OCI-LY1 (cell line): ENCODE measurements around the gene SULF2.

Experiments
- H2AFZ ChIP-seq: fragments of 200-600 bp; sonication (generic), shearing (Covaris generic); 2 replicates; pipeline ENCODE4 v1.6.0; 2014; ENCODE audit warnings: antibody characterized with exemption, mild to moderate bottlenecking, low read length
- H3F3A ChIP-seq: fragments of 200-600 bp; sonication (generic), shearing (Covaris generic); 2 replicates; pipeline ENCODE4 v1.6.0; 2014; ENCODE audit warnings: mild to moderate bottlenecking, antibody characterized with exemption, low read length, moderate library complexity; ENCODE audit not compliant: insufficient read depth
- H3K27ac ChIP-seq: fragments of 200-600 bp; sonication (generic); 2 replicates; pipeline ENCODE4 v1.5.1; 2014; ENCODE audit warnings: low read length, mixed run types, mild to moderate bottlenecking, low read depth; ENCODE audit not compliant: poor library complexity, severe bottlenecking
- H3K27me3 ChIP-seq: fragments of 200-600 bp; sonication (generic); 2 replicates; pipeline ENCODE4 v1.6.0; 2014; ENCODE audit warnings: antibody characterized with exemption, mild to moderate bottlenecking, low read length, moderate library complexity; ENCODE audit not compliant: insufficient read depth
- H3K36me3 ChIP-seq: fragments of 200-600 bp; sonication (generic); 2 replicates; pipeline ENCODE4 v1.6.1; 2014; ENCODE audit warnings: mild to moderate bottlenecking, antibody characterized with exemption, low read length, moderate library complexity, mixed read lengths; ENCODE audit not compliant: insufficient read depth
- H3K4me1 ChIP-seq: fragments of 200-600 bp; sonication (generic); 2 replicates; pipeline ENCODE4 v1.5.1; 2014; ENCODE audit warnings: mild to moderate bottlenecking, low read length, moderate library complexity; ENCODE audit not compliant: insufficient read depth, severe bottlenecking
- H3K4me2 ChIP-seq: fragments of 200-600 bp; sonication (generic), shearing (Covaris generic); 2 replicates; pipeline ENCODE4 v1.6.1; 2014; ENCODE audit warnings: low read length
- H3K4me3 ChIP-seq: fragments of 200-600 bp; sonication (generic); 2 replicates; pipeline ENCODE4 v1.5.1; 2014; ENCODE audit warnings: low read length, low read depth, mild to moderate bottlenecking, mixed read lengths; ENCODE audit not compliant: poor library complexity, severe bottlenecking
- H3K79me2 ChIP-seq: fragments of 200-600 bp; shearing (Covaris generic); 2 replicates; pipeline ENCODE4 v1.6.1; 2016; ENCODE audit warnings: mixed run types, low read length, mixed read lengths; ENCODE audit not compliant: insufficient read depth
- H3K9ac ChIP-seq: fragments of 200-600 bp; sonication (generic), shearing (Covaris generic); 2 replicates; pipeline ENCODE4 v1.6.1; 2014; ENCODE audit warnings: mild to moderate bottlenecking, low read length, mixed read lengths
- H3K9me2 ChIP-seq: fragments of 200-600 bp; sonication (generic), shearing (Covaris generic); 2 replicates; pipeline ENCODE4 v1.6.1; 2014; ENCODE audit warnings: low read depth, mild to moderate bottlenecking, low read length, mixed read lengths
- H3K9me3 ChIP-seq: fragments of 200-600 bp; shearing (Covaris generic); 2 replicates; pipeline ENCODE4 v1.6.1; 2014; ENCODE audit warnings: low read length, mixed read lengths
- H4K20me1 ChIP-seq: fragments of 200-600 bp; sonication (generic), shearing (Covaris generic); 2 replicates; pipeline ENCODE4 v1.6.0; 2016; ENCODE audit warnings: mild to moderate bottlenecking, low read length; ENCODE audit not compliant: insufficient read depth
- EZH2 ChIP-seq: fragments of 200-600 bp; sonication (generic), shearing (Covaris generic); IDR thresholded peaks from 2 replicates; pipeline ENCODE4 v1.8.0; 2017; ENCODE audit warnings: borderline replicate concordance, mixed run types, mild to moderate bottlenecking, antibody characterized with exemption, low read length, moderate library complexity, mixed read lengths
- TF ChIP-seq, protein P1 (sequence below): fragments of 200-600 bp; sonication (generic), shearing (Covaris generic); IDR thresholded peaks from 2 replicates; pipeline ENCODE4 v1.5.1; 2017; ENCODE audit warnings: mild to moderate bottlenecking, antibody characterized with exemption, low read length, moderate library complexity, mixed read lengths

Gene SULF2

DNA sequence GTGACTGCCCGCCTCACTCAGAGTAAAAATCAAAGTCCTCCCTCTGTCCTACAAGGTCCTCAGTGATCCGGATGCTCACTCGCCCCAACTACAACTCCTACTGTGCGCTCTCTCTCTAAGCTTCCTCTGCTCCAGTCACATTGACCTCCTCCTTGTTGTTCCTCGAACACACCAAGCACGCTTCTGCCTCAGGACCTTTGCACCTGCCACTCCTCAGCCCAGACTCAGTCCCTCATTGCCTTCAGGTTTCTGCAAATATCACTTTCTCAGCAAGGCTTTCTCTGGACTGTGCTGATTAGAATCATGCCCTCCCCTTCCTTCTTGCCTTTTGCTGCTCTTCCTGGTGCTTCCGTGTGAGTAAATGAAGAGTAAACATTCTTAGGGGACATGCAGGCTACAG lies 41.6 kb downstream of the SULF2 start:
- Histone ChIP-seq H3F3A (no peaks in the 10 kb centered on the region), H3K36me3 (no peaks in the 10 kb centered on the region), H3K4me1 (no peaks in the 10 kb centered on the region), H3K27ac (no peak overlapping the region), H3K4me3 (no peak overlapping the region), H3K4me2 (no peak overlapping the region), H3K9me3 (no peaks in the 10 kb centered on the region), H3K9me2 (no peaks in the 10 kb centered on the region), H3K9ac (no peak overlapping the region), H3K79me2 (no peaks in the 10 kb centered on the region), H3K27me3 (no peaks in the 10 kb centered on the region), H2AFZ (no peak overlapping the region), H4K20me1 (no peaks in the 10 kb centered on the region)
- no peak for TF ChIP-seq EZH2
- TF ChIP-seq, protein P1, sequence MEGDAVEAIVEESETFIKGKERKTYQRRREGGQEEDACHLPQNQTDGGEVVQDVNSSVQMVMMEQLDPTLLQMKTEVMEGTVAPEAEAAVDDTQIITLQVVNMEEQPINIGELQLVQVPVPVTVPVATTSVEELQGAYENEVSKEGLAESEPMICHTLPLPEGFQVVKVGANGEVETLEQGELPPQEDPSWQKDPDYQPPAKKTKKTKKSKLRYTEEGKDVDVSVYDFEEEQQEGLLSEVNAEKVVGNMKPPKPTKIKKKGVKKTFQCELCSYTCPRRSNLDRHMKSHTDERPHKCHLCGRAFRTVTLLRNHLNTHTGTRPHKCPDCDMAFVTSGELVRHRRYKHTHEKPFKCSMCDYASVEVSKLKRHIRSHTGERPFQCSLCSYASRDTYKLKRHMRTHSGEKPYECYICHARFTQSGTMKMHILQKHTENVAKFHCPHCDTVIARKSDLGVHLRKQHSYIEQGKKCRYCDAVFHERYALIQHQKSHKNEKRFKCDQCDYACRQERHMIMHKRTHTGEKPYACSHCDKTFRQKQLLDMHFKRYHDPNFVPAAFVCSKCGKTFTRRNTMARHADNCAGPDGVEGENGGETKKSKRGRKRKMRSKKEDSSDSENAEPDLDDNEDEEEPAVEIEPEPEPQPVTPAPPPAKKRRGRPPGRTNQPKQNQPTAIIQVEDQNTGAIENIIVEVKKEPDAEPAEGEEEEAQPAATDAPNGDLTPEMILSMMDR: no peak

DNA sequence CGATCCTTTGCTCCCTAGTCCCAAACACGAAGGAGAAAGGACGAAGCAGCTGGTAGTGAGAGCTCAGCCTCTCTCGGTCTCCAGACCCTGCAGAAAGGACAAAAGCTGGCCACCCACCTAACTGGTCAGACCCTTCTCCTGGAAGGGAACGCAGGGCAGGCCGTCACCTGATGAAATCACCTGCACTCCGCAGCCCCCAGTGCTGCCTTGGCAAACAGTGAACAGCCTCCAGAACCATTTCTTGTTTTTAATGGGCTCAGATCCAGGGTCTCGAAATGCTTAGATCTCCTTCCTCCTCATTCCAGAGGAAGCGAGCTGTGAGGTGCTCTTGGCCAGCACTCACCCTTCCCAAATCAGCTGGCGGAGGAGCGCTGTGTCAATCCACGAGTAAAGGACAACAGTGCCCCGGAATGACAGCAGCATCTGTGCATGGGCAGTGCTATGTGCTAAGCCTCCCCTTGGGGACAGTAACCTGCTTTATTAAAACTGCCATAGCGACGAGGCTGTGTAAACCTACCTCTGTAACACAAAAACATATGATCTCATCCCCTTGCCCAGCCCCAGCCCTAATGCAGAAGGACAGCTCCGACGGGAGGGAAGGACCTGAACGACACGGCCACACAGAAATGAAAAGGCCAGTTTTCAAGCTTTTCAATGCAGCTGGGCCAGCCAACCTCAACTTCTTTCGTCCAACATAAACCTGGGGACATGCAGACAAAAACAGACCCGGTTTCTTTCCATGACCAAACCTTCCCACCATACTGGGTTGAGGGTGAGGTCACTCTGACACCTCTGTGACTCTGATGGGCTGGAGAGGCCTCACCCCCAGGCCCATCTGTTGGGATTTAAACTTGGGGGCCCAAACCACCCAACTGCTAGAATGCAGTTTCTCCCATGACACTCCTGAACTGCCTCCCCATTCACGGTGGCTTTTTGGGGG lies 43.3 kb downstream of the SULF2 start:
- H3K4me3 ChIP-seq: no peak overlapping the region
- H3K27ac ChIP-seq: no peak overlapping the region
- H3K79me2 ChIP-seq: no peaks in the 10 kb centered on the region
- no peak overlapping the region for H3K9ac ChIP-seq
- H4K20me1 ChIP-seq: no peaks in the 10 kb centered on the region
- TF ChIP-seq EZH2: no peak
- TF ChIP-seq, protein P1: no peak
- no peaks in the 10 kb centered on the region for H3K36me3 ChIP-seq
- H3K9me2 ChIP-seq: no peaks in the 10 kb centered on the region
- H3K4me1 ChIP-seq: no peaks in the 10 kb centered on the region
- no peaks in the 10 kb centered on the region for H3K9me3 ChIP-seq
- H3K27me3 ChIP-seq: no peaks in the 10 kb centered on the region
- H2AFZ ChIP-seq: no peak overlapping the region
- no peak overlapping the region for H3K4me2 ChIP-seq
- H3F3A ChIP-seq: no peaks in the 10 kb centered on the region

DNA sequence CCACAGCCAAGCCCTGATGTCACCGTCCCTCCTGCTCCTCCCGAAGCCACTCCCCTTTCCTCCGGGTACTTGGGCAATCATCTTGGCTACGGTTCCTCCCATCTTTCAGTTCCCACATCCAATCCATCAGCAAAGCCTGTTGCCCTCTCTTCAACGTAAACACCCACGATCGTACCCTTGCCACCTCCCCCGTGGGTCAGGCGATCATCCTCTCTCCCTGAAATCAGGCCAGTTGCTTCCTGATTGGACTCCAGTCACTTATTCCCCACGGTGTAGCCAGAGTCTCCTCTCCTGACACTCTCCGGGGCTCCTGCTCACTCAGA lies 44.5 kb downstream of the SULF2 start:
- Histone ChIP-seq H3K79me2 (no peaks in the 10 kb centered on the region), H3K9me2 (no peaks in the 10 kb centered on the region), H2AFZ (no peak overlapping the region), H3F3A (no peaks in the 10 kb centered on the region), H3K4me3 (no peak overlapping the region), H3K9me3 (no peaks in the 10 kb centered on the region), H3K27me3 (no peaks in the 10 kb centered on the region), H3K4me1 (no peaks in the 10 kb centered on the region), H3K36me3 (no peaks in the 10 kb centered on the region), H4K20me1 (no peaks in the 10 kb centered on the region), H3K9ac (no peak overlapping the region), H3K27ac (no peak overlapping the region), H3K4me2 (no peak overlapping the region)
- TF ChIP-seq, protein P1: no peak
- no peak for TF ChIP-seq EZH2
